HG02852 (cell line): Measurements from ENCODE around the gene KIF17.

ENCODE experiments used
- ATAC-seq: cut with Tn5 transposase; IDR thresholded peaks from one replicate; pipeline ENCODE4 v1.9.1; 2021; ENCODE audit warnings: mild to moderate bottlenecking, moderate library complexity; ENCODE audit not compliant: unreplicated experiment

The KIF17 gene

DNA sequence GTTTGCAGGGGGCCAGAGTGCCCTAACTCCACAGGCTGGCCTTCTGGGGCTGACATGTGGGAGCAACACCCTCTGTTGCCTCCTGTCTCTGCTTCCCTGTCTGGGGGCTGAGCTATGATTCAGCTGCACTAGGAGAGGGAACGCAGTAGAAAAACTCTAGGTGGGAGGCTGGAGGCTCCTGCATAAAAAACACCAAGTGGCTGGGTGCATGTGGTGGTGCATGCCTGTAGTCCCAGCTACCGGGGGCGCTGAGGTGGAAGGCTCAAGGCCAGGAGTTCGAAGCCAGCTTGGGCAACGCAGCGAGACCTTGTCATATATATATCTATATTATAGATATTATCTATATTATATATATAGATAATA, 5.6 kb downstream of the KIF17 start:
- no peak for ATAC-seq

GRCh38 chr1:20711285-20712214, 6.3 kb downstream of the KIF17 start:
- ATAC-seq: no peak

- ATAC-seq: no peak
Measured at GRCh38 chr1:20710469-20711284, 7.1 kb downstream of the KIF17 start.

DNA sequence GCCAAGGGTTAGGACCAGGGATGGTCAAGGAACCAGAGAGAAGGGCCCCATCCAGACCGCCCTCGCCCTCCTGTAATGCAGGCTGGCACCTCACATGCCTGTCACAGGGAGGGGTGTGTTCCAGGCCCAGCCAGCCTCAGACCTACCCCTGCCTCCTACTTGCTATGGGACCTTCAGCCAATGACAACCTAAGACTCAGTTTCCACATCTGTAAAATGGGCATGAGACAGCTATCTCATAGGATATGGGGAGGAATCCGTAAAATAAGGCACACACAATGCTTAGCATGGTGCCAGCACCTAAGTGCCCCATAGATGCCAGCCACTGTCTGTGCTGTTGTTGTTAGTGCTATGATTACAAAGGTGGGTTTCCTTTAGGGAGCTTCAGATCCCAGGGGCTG, 7.9 kb downstream of the KIF17 start:
- ATAC-seq: no peak

DNA sequence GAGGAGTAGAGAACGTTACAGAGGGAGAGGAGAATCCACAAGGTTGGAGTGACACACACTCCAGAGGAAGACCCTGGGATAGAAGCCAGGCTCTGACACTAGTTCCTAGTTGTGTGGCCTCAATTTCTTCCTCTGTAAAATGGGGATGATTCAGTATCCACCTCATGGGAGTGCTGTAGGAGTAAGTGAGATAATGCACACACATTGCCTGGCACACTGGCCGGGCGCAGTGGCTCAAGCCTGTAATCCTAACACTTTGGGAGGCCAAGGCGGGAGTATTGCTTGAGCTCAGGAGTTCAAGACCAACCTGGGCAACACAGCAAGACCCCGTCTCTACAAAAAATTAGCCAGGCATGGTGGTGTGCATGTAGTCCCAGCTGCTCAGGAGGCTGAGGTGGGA, 8.9 kb downstream of the KIF17 start:
- no peak for ATAC-seq

- no peak for ATAC-seq
Measured at GRCh38 chr1:20708057-20708456, 9.8 kb downstream of the KIF17 start.

DNA sequence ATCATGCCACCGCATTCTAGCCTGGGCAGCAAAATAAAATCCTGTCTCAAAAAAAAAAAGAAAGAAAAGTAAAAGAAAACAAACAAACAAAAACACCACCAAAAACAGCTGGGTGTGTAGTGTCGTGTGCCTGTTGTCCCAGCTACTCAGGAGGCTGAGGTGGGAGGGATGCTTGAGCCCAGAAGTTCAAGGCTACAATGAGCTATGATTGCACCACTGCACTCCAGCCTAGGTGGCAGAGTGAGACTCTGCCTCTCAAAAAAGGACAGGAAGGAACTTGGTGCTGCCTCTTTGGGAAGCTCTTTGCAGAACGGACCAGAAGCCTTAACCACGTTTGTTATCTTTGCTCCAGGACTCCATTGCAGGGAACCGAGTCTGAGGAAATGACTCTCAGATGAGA, 11.0 kb downstream of the KIF17 start:
- no peak for ATAC-seq

GRCh38 chr1:20705203-20705755, 12.5 kb downstream of the KIF17 start:
- ATAC-seq: no peak

- no peak for ATAC-seq
Measured at GRCh38 chr1:20704390-20705202, 13.2 kb downstream of the KIF17 start.

GRCh38 chr1:20703124-20703756, 14.6 kb downstream of the KIF17 start:
- ATAC-seq: no peak

GRCh38 chr1:20702416-20702815, 15.4 kb downstream of the KIF17 start:
- no peak for ATAC-seq

- no peak for ATAC-seq
Measured at GRCh38 chr1:20701847-20702246, 16.0 kb downstream of the KIF17 start.

DNA sequence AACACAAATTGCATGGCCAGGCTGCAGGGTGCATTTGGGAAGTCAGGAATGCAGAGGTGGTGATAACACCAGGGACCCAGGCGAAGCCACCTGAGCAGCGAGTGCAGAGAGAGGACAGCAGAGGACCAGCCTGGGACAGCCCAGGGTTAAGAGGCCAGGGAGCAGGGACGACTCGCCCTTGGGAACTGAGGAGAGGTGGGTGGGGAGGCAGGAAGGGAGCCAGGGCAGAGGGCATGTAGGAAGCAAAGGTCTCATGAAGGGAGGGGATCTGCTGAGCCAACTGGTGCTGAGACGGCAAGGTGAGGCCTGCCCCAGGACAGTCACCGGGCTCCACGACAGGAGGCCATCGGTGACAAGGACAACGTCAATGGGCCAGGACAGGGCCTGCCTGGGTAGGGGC, 16.4 kb downstream of the KIF17 start:
- no peak for ATAC-seq

DNA sequence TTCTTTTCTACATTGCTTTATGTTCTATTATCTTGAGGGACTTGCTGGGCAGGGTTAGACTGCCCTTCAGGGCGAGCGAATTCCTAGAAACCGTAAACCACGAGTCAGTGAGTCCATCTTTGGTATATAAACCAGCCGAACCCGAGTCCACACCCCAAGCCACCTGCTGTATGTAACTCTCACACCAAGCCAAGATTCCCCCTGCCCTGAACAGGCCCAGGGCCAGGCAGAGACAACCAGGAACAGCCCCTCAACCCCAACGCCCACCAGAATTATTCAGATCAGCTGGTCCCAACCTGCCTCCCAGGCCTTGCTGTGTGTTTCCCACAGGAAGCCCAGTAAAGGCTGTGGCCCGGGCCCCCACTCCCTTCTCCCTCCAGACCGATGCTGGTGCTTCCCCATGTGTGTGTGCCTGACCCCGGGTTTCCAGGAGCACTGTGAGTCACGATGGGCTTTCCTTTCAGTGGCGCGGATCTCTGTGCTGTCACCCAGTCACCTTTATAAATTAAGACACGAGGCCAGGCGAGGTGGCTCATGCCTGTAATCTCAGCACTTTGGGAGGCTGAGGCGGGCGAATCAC, 17.1 kb downstream of the KIF17 start:
- no peak for ATAC-seq

DNA sequence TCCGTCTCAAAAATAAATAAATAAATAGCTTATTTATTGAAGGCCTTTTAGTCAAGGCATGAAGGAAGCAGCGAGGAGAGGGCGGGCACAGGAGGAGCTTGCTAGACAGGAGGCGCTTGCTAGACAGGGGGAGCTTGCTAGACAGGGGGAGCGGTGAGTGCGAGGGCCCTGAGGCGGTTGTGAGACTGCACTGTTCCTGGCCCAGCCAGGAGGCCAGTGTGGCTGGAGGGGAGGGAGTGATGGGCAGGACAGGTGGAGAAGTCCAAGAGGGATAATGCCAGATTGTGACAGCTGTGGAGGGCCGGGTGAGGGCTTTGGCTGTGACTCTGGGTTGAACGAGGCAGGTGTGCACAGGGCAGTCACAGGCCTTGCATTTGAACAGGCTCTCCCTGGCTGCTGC, 18.2 kb downstream of the KIF17 start:
- ATAC-seq: no peak

DNA sequence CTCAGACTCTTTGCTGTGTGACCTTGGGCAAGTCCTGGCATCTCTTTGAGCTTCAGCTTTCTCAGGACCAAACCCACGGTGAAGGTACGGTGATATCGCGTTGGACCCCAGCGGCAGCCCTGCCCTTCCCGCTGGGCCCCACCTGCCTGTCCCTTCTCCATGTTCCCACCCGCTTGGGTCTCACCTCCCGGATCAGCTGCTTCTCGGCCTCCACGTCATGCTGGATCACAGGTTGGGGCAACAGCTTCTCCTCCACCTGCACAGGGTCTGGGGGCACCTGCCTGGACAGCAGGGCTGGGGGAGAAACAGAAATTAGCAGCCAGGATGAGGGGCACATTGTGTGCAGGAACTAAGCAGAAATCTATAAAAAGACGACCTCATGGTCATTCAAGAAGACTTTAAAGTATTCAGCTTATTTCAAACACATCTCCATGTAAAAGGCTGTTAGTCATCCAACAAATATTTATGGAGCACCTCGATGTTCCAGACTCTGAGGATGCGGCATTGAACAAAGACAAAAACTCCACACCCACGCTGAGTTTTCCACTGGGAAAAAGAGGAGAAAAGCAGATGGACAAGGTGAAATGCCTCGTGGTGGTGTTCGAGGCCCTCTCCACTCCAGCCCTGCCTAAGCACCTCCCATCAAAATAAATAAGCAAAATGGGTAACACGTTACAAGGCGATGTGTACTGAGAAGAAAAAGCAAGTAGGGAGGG, 19.5 kb downstream of the KIF17 start:
- no peak for ATAC-seq

GRCh38 chr1:20697563-20697962, 20.2 kb downstream of the KIF17 start:
- ATAC-seq: no peak

DNA sequence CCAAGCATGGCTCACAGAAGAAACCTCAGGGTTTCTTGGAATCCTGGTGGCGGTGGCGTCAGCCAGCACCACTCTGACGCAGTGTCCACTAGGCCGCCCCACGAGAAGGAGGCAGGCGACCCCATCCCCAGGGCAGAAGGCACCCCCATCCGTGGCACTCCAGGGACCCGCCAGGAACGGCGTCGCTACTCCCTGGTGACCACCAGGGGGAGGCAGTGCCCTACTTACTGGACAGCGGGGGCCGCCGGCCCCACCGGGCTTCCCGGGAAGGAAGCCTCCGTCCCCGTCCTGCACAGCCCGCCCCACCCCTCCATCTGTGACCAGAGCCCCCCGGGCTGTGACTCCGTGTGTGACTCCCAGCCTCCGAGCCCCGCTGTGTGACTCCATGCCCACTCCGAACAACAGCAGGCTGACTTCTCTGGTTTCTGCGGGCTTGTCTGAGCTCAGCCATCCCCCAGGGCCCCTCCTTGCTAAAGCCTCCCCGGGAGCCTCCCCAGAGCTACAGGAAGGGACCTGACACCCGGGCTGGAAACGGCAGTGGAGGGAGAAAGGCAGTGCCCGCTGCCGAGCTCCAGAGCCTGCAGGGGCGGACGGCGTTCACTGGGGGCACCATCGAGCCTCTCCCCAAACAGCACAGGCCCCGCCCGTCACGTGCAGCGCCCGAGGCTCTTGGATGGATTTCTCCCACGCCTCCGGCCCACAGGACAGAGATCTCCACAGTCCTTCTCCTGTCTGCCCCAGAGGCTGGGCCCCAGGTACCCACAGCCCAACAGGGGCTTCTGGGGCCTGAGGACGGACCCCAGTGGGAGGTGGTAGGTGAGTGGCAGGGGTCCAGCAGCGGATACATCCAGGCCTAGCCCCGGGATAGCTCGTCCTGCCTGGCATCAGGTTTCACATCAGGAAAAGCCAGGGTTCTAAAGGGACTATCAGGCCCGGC, 21.1 kb downstream of the KIF17 start:
- peak; percentile 64 for ATAC-seq
